OCI-LY7 (cell line): ENCODE measurements around the gene PTEN.
"Not testable (repeated sequence)": the region's sequence is repeated elsewhere in the genome, so short reads cannot be mapped to it uniquely, and the experiment has no call there.

ENCODE experiments used
- CTCF ChIP-seq: fragments of 200-600 bp; sonication (generic); conservative IDR thresholded peaks from 2 replicates; pipeline ENCODE4 v1.5.1; 2014; ENCODE audit warnings: mild to moderate bottlenecking, antibody characterized with exemption, low read length, moderate library complexity, mixed read lengths
- EZH2phosphoT487 ChIP-seq: fragments of 200-600 bp; sonication (generic); IDR thresholded peaks from 2 replicates; pipeline ENCODE4 v1.6.1; 2018; ENCODE audit warnings: low read depth, borderline replicate concordance, mild to moderate bottlenecking, mixed run types, antibody characterized with exemption, low read length, moderate library complexity, mixed read lengths

- not testable (repeated sequence) for TF ChIP-seq CTCF, EZH2phosphoT487
Measured at GRCh38 chr10:87881373-87882059, 18.1 kb downstream of the PTEN start.
